Superior temporal gyrus (tissue), 1 donor: ENCODE measurements around the gene HPD.
"Not testable (repeated sequence)": the region's sequence is repeated elsewhere in the genome, so short reads cannot be mapped to it uniquely, and the experiment has no call there.

Experiments
- DNase-seq: peaks from one replicate; pipeline ENCODE4 v3.0.0-alpha.2; 2016; ENCODE audit errors: extremely low spot score

HPD gene

DNA sequence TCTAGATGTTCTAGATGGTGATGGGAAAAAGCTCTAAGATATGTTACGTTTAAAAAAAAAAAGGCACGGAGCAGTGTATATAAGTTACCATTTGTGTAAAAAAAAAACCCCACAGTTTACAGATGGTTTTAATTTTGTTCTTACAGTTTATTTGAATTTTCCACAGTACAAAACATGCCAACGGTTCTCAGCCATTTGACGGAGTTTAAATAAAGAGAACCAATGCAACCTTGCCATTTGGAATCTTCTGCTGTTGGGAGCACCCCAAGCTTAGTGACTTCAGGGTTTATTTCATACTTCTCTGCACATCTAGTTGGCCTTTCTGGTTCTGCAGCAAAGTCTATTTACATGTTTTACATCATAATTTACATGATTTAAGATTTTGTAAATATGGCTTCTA lies 7.7 kb upstream of the HPD start:
- no peak for DNase-seq

DNA sequence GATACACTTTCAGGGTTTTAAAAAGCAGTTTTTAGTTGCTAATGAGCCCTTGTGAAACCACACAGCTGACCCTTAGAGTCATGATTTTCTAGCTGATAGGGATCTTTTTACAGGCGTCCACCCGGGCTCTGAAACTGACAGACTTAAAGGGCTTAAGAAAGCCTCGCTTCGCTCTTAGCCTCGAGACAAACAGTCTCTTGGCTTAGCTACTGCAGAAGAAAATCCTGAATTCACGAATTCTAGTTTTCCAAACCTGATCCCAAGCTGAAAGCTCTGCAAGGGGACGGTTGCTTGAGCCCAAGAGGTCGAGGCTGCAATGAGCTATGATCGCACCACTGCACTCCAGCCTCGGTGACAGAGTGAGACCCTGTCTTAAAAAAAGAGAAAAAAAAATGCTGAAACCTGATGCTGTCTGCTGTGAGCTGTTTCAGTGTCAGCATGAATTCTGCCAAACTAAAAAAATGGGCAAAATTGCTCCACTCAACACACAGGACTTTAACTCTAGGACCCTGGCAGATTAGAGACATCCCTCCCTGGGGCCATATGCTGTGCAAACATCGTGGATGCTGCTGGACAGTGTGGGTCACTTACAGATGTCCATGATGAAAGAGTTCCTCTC lies 3.1 kb upstream of the HPD start:
- DNase-seq = no peak

DNA sequence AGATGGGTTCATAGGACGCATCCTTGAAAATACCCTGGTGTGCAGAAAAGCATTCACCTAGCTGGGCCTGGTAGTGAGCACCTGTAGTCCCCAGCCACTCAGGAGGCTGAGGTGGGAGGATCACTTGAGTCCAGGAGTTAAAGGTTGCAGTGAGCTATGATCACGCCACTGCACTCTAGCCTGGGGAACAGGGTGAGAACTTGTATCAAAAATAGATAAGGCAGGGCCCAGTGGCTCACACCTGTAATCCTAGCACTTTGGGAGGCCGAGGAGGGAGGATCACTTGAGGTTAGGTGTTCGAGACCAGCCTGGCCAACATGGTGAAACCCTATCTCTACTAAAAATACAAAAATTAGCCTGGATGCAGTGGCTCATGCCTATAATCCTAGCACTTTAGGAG lies 2.0 kb upstream of the HPD start:
- not testable (repeated sequence) for DNase-seq

DNA sequence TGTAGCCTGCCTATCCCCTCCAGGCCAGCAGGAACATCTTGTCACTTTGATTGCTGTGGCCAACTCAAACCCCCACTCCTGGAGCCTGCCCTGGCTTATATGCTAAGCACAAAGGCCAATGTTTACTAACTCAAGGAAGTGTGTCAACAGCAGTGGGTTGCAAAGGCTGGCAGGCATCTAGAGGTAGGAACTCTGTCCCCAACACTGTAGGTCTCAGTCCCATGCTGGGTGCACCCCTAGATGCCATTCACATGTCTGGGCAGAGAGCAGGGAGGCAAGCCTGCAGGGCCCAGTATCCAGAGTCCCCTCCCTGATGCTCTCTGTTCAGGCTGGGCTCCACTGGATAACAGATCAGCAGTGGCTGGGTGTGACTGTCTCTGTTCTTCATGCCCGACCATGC lies 1.6 kb upstream of the HPD start:
- DNase-seq = no peak

DNA sequence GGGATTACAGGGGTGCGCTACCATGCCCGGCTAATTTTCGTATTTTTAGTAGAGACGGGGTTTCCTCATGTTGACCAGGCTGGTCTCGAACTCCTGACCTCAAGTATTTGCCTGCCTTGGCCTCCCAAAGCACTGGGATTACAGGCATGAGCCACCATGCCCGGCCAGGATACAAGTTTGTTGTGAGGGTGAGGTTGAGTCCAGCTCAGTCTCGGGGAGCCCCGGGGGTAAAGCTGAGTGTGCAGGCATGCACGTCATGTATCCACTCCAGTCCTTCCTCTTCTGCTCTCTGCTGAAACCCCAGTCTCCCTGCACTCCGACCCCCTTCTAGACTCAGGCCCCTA lies 369 bp downstream of the HPD start:
- no peak for DNase-seq

DNA sequence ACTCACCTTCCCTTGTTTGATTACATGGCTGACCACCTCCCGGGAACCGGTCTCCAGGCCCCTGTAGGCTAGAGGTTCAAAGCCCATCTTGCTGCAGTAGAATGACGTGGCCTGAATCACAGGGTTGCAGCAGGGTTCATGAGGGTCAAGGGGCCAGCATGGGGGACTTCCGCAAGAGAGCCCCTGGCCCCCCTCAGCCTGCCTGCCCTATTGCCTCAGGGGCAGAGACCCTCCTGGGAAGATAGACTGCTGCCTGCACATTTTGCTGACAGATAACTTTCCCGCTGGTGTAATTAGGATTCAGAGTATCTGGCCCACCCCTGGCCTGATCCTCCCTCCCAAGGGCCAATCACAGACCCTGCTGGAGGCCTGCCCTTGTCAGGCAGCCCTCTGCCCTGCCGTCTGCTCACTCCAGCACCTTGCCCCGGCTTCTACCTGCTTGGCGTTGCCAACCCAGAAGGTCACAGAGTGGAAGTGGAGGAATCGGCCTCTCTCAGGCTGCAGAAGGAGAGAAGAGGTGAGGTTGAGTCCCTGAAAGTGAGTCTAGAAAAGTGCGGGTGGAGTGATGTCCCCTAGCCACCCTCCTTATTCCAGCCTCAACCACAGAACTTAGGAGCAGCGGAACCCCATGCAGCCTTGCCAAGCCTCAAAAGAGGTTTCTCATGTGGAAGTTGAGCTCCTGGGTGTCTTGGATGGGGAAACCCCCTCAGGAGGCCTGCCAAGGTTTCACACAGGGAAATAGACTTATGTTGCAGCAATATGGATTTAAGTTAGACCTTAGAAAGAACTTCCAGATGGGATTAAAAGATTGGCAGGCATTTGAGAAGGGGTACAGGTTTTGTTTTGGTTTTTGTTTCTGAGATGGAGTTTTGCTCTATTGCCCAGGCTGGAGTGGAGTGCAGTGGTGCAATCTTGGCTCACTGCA lies 1.1 kb downstream of the HPD start:
- no peak for DNase-seq

DNA sequence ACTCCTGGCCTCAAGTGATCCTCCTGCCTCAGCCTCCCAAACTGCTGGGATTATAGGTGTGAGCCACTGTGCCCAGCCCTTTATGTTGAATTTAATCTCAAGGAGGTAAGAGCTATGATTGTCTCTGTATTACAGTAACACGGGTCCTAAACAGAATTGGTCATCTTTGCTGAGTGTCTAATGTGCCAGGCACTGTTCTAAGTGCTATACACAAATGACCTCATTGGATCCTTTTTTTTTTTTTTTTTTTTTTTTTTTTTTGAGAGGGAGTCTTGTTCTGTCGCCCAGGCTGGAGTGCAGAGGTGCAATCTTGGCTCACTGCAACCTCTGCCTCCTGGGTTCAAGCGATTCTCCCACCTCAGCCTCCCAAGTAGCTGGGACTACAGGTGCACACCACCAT lies 6.3 kb downstream of the HPD start:
- not testable (repeated sequence) for DNase-seq

DNA sequence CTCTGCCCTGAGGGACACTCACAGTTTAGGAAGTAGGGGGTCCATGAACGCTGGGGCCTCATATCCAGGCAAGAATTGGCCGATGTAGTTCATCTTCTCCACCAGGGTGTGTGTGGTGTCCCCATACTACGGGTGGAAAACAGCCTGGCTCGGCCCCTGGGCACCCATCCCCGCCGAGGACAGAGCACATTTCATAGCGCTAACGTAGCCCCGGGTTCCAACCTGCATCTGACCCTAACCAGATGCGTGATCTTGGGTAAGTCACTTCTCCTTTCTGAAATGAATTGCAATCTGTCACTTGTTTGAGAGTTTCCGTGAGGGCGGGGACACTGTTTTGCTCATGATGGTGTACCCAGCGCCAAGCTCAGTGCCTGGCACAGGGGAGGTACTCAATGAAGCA lies 9.0 kb downstream of the HPD start:
- DNase-seq = no peak

DNA sequence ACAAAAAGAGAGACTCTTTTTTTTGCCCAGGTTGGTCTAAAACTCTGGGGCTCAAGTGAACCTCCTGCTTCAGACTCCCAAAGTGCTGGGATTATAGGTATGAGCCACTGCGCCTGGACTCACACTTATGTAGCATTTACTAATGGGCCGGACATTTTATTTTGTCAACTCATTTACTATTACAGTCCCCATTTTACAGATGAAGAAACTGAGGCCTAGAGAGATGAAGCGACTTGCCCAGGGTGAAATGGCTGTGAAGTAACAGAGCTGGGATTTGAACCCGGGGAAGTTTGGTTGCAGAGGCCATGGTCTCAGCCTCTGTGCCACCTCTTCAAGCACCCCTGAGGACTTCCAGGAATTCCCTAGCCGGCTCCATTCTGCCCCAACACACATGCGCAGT lies 9.4 kb downstream of the HPD start:
- DNase-seq = no peak

DNA sequence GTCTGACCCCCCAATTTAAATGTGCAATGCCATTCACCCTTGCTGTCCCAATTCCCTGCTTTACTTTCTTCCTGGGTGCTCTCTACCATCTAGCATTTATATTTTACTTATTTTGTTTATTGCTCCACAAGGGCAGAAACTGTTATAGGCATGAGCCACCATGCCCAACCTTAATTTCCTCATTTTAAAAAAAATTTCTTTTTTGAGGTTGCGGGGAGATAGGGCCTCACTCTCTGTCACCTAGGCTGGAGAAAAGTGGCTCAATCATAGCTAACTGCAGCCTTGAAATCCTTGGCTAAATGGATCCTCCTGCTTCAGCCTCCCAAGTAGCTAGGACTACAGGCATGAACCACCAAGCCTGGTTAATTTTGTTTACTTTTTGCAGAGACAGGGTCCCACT lies 13.0 kb downstream of the HPD start:
- no peak for DNase-seq

DNA sequence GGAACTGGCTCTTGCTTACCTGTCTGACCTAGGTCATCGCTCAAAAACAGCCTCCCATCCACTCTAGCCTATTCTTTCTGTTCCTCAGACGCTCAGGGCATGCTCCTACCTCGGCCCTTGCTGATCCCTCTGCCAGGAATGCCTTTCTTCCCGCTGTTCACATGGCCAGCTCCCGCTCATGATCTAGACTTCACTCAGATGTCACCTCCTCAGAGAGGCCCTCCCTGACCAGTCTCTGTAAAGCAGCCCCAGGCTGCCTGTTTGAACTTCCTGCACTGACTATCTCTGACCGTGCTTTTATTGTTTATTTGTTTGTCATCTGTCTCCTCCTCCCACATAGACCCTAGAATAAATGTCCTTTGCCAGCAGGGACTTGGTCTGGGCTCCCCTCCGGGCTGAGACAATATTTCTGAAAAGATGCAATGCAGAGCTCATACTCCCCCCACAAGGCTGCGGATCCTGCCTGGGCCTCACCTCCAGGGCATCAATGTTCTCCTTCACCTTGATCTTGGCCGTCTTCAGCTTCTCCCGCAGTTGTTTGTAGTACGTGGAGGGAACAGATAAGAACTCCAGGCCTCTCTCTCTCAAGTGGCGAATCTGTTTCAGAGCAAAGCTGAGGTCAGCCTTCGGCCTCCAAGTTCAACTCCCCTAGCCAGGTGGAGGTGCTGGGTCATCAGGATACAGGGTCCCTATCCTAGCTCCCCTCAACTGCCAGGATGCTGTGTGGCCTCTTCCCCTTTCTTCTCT lies 15.2 kb downstream of the HPD start:
- DNase-seq = no peak

DNA sequence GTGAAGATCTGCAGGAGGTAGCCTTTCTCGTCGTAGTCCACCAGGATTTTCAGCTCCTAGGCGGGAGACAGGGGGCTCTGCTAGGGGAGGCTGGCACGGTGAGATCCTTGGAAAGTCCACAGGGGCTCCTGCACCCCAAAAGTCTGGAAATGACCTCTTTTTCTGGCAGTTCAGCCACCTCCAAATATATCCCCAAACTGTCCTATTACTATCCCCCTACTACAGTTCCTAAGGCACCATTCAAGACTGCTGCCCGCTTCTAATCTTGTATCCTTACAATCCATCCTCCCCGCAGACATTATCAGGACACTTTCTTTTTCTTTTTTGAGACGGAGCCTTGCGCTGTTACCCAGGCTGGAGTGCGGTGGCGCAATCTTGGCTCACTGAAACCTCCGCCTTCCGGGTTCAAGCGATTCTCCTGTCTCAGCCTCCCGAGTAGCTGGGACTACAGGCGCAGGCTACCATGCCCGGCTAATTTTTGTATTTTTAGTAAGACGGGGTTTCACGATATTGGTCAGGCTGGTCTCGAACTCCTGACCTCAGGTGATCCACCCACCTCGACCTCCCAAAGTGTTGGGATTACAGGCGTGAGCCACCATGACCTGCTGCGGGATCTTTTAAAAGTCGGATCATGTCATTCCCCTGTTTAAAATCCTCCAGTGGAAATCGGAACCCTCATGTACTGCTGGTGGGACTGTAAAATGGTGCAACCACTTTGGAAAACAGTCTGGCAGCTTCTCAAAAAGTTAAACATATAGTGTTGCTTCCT lies 18.5 kb downstream of the HPD start:
- no peak for DNase-seq

DNA sequence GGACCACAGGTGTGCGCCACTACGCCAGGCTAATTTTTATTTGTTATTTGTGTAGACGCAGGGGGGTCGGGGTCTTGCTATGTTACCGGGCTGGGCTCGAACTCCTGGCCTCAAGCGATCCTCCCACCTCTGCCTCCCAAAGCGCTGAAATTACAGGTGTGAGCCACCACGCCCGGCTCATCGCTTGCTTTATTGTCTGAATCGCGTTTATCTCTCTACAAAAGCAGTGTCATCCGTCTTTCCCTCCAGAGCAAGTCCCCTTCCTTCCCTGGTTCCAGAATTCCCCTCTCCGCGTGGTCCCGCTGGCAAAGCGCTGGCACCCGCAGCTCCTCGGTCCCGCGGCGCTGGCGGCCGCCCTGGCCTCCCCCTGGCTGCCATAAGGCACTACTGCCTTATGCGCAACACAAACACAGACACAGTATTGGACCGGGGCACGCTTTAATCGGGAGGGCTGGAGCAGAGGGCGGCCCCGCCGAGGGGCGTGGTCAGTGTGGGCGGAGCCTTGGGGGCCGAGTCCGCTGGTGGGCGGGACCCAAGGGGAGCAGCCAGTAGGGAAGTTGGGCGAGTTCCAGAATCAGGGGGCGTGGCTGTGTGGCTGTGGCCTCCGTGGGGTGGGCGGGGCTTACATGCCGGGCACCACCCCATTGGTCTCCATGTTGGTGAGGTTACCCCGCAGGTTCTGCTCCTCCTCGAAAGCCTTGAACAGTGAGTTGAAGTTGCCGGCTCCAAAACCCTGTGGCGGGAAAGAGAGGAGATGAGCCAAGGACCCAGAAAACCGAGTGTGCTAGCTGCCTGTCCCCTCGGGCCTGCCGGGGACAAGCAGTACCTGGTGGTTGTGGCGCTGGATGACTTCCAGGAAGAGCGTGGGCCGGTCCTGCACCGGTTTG lies 19.3 kb downstream of the HPD start:
- DNase-seq = peak; percentile 90

DNA sequence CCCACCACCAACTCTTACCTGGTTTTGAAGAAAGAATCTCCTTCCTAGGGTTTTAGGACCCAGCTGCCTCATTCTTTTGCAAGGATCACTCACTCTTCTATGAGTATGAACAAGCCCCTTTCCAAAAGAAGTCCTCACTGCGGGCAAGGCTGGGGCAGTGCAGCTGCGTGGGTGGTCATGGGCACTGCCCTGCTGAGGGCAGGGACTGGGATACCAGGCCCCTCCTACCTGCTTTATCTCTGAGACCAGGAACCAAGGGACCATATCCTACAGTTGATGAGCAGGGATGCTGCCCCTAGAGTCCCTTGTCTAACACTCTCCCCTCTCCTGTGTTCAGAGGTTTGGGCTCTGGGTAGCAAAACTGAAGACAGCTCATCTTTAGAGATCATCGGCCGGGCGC lies 20.5 kb downstream of the HPD start:
- DNase-seq = no peak

DNA sequence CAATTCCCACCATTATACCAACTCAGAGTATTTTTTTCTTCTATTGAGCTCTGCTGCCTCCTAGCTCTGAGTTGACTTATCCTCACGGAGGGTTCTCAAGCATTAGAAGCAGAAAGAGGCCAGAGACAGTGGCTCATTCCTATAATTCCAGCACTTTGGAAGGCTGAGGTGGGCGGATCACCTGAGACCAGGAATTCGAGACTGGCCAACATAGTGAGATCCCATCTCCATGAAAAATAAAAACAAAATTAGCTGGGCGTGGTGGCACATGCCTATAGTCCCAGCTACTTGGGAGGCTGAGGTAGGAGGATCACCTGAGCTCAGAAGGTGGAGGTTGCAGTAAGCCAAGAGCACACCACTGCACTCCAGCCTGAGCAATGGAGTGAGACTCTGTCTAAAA lies 21.0 kb downstream of the HPD start:
- DNase-seq = no peak

DNA sequence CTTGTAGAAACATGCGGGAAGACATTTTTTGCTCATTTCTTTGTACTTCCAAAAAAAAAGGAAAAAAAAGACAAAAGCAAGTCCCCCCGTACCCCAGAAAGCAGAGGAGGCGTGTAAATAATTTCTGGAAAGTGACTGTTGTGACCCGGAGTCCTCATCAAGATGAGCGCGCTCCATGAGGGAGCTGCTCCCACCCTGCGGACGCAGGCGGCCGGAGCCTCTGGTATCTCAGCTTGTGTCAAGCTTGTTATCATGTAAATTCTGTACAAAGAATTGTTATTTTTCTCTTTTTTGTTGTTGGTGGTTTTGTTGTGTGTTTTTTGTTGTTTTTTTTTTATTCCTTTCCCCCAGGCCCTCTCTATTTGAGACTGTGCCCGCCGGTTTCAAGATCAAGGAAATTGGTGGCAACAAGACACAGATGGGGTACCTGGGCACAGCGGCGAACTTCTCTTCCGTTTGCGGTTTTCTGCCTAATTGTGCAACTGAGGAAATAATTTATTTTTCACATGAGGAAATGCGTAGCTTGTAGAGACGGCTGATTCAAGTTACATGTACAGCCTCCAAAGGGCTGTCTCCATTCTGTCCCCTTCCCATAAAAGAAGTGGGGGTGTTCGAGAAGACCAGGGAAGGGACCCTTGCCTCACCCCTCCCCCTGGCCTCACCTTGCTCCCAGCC lies 27.0 kb downstream of the HPD start:
- DNase-seq = no peak

DNA sequence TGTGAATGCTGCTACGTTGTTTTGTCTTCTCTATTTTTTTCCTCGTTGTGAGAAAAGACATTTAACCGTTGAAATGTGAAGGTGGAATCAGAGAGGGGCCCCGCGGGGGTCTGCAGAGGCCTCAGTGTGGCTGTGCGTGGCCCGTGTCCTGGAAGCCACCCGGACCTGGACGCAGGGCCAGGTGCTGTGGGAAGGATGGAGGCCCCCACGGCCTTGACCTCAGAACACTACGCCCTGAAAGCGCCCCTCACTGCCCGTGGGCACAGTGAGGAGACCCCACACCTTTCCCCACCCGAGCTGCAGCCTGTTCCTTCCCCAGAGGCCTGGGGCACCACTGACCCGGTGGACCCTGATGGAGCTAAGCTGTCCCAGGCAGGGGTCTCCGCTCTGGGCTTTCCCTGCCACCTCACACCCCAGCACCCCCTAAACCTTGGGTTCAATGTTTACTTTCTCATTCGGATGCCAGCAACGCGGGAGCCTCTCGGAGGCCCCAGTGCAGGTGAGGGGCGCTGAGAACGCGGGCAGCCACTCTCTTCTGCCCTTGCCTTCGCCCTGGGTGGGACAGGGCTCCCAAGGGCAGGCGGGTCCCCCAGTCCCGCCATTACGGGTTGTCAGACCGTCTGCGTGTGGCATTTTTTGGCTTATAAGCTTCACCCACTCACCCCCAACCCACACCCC lies 27.9 kb downstream of the HPD start:
- DNase-seq = no peak

DNA sequence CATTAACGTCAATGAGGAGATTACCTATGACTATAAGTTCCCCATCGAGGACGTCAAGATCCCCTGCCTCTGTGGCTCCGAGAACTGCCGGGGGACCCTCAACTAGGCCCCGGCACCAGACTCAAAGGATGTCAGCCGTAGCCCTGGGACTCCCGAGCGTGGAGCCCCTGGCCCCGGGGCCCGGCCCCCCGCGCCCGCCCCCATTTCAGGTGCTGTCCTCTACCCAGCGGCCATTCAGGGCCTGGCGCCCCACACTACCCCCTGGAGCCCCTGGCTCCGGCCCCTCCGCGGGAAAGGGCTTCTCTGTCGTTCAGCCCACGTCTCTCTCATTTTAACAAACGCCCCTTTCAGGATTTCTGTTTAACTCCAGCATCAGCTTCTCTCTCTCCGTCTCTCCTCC lies 28.5 kb downstream of the HPD start:
- DNase-seq = no peak

DNA sequence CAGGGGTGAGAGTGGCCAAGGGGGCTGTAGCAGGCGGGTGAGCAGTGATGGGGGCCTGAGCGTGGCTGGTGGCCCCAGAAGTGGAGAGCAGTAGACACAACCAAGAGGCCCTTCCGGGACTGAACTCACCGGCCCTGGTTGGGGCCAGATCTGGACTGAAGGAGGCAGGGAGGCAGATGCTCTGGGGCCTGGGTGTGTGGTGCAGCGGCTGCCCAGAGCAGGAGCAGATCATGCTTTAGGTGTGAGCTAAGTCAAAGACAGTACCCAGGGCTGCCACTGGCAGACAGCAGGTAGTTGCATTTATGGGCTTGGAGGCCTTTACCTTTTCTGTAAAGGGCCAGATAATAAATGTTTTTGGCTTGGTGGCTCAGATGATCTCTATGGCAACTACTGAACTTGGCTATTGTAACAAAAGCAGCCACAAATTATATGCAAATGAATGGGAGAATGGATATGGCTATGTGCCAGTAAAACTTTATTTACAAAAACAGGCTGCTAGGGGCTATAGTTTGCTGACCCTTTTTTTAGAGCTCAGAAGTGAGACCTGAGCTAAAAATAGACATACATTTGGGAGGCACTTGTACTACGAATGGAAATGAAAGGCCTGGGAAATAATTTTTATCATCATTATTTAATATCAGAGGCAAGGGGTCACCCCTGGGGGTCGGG lies 29.3 kb downstream of the HPD start:
- DNase-seq = no peak
